ENCODE measurements around the gene GALK2.

The GALK2 gene

GRCh38 chr15:49164865-49165264 is 5.2 kb upstream of the GALK2 start:
- Histone ChIP-seq H3K4me3 (ENCODE audit: low read depth, low read length) (no peak overlapping the region), H3K27ac (ENCODE audit: extremely low read depth, low read depth, low read length) (no peak overlapping the region), H3K36me3 (ENCODE audit: control insufficient read depth in 2 of 2, insufficient read depth in 1 of 2, low read length in 2 of 2) (no peaks in the 10 kb centered on the region), H3K9me3 (ENCODE audit: control insufficient read depth, insufficient read depth, low read depth, low read length) (no peaks in the 10 kb centered on the region), H3K4me1 (ENCODE audit: control insufficient read depth, insufficient read depth, low read length) (no peaks in the 10 kb centered on the region)
- CTCF ChIA-PET = interaction anchor here (0.6 kb wide), 1 partner anchor 9 kb away, joined by 3 read pairs; the partner anchor contains the start of gene COPS2
- TF ChIP-seq ZNF112 (tag by site-specific recombination; IDR thresholded peaks at IDR 0.05) (no peak), MYNN (tag by site-specific recombination; IDR thresholded peaks at IDR 0.05; ENCODE audit: borderline replicate concordance) (no peak), ZNF138 (tag by site-specific recombination; IDR thresholded peaks at IDR 0.05; ENCODE audit: borderline replicate concordance) (no peak), REST (tag by site-specific recombination; IDR thresholded peaks at IDR 0.05) (no peak), KLF10 (tag by site-specific recombination; IDR thresholded peaks at IDR 0.05) (no peak), ZNF623 (tag by site-specific recombination; IDR thresholded peaks at IDR 0.05) (no peak), AEBP2 (tag by site-specific recombination; IDR thresholded peaks at IDR 0.05; ENCODE audit: borderline replicate concordance) (no peak), ZNF529 (tag by site-specific recombination; IDR thresholded peaks at IDR 0.05; ENCODE audit: insufficient replicate concordance) (no peak), ZNF585B (tag by site-specific recombination; IDR thresholded peaks at IDR 0.05) (no peak), ZNF596 (tag by site-specific recombination; IDR thresholded peaks at IDR 0.05) (no peak), ZNF626 (tag by site-specific recombination; IDR thresholded peaks at IDR 0.05) (no peak), ZBTB7A (tag by site-specific recombination; IDR thresholded peaks at IDR 0.05; ENCODE audit: low read depth) (no peak), ZBTB6 (tag by site-specific recombination; IDR thresholded peaks at IDR 0.05) (no peak), ZBTB44 (tag by site-specific recombination; IDR thresholded peaks at IDR 0.05) (no peak), ZNF843 (tag by site-specific recombination; IDR thresholded peaks at IDR 0.05) (no peak), ZNF214 (tag by site-specific recombination; IDR thresholded peaks at IDR 0.05; ENCODE audit: borderline replicate concordance) (no peak), ZBTB21 (tag by site-specific recombination; IDR thresholded peaks at IDR 0.05) (no peak), ZNF350 (tag by site-specific recombination; IDR thresholded peaks at IDR 0.05) (no peak), HIC1 (tag by site-specific recombination; IDR thresholded peaks at IDR 0.05) (no peak), ZNF791 (tag by site-specific recombination; IDR thresholded peaks at IDR 0.05) (no peak)
- POLR2A ChIA-PET = no interaction called here

Measured in HEK293 (cell line).